ELF-1 (cell line): ENCODE data around the gene ARMC9.
A peak's percentile ranks its signal among the peaks of the same experiment; 100 is the strongest.
"Not testable (repeated sequence)": the region's sequence is repeated elsewhere in the genome, so short reads cannot be mapped to it uniquely, and the experiment has no call there.

ENCODE experiments used
- DNase-seq: peaks from one replicate; pipeline ENCODE4 v3.0.0-alpha.2; 2016; ENCODE audit warnings: low read depth, low spot score

The ARMC9 gene

DNA sequence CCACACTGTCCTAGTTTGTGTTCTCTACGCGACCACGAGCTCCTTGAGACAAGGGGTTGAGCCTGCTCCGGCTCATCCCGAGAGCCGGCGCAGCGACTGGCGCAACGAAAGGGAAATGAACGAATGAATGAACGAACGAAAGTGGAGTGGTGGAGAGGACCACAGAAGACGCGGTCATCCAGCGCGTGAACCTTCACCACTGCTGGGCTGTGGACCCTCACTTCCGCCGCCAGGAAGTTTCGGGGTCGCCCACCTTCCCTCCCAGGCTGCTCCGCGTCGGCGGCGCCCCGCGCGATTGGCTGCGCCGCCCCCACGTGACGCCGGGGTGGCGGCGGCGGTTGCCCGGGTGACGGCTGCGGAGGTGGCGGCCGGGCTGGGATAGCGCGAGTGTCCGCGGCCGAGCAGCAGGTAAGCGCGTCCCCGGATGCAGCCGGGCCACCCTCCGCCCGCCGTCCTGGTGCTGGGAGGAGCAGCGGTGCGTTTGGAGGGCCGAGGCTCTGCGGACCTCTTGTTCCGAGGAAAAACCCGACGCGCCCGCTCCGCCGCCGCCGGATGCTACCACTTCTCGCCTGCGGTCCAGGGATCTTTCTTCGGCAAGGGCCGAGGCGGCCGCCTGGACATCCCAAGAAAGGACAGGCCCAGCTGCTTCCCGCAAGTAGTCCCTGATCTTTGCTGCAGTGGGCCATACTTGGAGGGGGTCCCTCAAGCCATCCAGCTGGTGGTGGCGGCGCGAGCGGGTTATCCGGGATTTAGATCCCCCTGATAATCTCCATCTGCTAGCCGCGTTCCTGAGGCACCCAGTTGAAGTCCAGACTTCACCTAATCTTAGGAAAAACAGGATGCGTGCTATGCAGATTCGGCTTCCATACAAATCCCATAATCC is at the start of gene ARMC9:
Gene ARMC9, plus strand, starts transcription at position 341 of the 883 bp plus-strand sequence. CDS start 7,608 bp downstream, outside the sequence.
- peak; percentile 90 for DNase-seq

GRCh38 chr2:231152800-231153557 is 45.5 kb upstream of the ARMC9 start:
- no peak for DNase-seq

DNA sequence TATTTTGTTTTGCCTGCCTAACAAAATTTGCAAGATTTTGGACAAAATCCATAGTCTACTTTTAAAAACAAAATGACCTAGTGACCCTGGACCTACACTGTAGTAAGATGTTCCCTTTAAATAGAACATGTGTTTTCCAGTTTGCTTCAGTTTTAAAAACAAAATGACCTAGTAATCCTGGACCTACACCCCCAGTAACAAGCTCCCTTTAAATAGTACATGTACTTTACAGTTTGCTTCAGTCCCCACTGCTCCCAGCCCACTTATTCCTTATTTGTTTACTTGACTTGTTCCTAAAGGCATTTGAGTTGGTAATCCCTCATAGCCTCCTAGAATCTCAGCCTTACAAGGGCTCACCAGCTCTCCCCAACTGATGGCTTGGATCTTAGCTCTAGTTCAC is 39.1 kb upstream of the ARMC9 start:
- DNase-seq: no peak

- no peak for DNase-seq
These were observed 37.7 kb upstream of the ARMC9 start for GRCh38 chr2:231160701-231161100.

- DNase-seq: no peak
These were observed 37.1 kb upstream of the ARMC9 start for GRCh38 chr2:231161252-231161839.

- no peak for DNase-seq
These were observed 36.5 kb upstream of the ARMC9 start for GRCh38 chr2:231161877-231162329.

GRCh38 chr2:231163011-231163410 is 35.4 kb upstream of the ARMC9 start:
- no peak for DNase-seq

DNA sequence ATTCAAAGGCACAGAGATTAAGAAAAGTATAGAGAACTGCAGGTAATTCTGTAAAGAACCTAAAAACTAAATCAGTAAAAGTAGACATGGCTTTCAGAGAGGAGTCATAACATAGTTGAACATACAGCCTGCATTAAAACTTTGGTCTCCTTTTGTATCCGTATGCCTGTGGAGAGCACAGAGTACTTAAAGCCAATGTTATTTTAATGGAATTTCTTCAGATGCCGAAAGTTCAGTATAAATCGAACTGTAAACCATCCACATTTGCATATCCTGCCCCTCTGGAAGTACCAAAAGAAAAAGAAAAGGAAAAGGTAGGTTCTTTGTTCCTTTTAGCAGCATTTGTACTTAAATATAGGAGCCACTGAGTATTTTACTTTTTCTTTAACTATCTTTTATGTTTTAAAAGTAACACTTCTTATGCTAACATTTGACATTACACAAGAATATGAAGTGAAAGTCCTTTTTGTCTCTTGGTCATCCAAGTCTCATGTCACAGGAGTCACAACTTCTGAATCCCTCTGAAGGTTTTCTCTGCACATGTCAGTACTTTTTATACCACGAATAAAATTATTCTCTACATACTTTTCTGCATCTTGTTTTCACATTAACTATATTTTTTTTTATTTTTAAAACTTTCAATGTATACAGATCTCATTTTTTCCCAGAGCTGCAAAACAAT is 34.9 kb upstream of the ARMC9 start:
- no peak for DNase-seq

- no peak for DNase-seq
These were observed 30.5 kb upstream of the ARMC9 start for GRCh38 chr2:231167745-231168459.

DNA sequence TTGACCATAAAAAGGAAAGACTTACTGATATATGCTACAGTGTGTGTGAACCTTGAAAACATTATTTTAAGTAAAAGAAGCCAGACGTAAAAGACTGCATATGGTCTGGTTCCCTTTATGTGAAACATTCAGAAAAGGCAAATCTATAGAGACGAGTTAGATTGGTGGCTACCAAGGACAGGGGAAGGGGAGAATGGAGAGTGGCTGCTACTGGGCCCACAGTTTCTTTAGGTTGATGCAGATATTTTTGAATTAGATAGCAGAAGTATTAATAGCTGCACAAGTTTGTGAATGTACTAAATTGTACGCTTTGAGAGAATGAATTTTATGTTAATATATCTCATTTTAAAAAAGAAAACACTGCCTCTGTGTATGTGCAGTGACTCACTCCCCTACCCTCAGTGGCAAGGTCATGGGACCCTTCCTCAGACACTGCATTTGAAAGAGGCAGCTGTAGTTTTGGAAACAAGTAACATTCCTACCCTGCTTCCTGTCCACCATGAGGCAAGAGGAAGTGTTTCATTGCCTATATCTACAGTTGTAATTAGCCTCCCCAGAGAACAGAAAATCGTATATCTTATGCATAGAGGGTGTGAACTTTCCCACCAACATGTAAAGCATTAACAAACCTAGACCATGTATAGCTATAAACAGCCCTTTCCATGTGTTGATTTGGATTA is 29.8 kb upstream of the ARMC9 start:
- DNase-seq: no peak

GRCh38 chr2:231169488-231169887 is 28.9 kb upstream of the ARMC9 start:
- no peak for DNase-seq

GRCh38 chr2:231170055-231170454 is 28.4 kb upstream of the ARMC9 start:
- DNase-seq: no peak

GRCh38 chr2:231172025-231172424 is 26.4 kb upstream of the ARMC9 start:
- no peak for DNase-seq

DNA sequence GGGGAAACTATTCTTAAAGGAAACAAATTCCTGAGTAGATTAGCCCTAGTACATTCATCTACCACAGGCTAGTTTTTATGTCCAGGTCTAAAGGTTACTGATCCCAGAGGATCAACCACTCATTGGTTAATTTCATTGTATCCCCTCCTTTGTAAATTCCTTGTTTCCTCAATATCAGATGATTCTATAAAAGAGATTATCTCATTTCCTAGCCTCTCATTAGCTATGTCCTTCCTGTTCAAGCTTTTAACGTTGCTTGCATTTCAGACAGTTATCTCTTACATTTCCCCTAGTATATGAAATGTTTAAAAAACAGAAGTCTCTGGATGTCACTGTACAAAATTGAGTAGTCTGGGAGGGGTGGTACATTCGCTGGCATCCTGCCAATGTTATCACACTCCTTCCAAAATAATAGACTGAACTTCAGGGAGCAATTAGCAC is 24.2 kb upstream of the ARMC9 start:
- no peak for DNase-seq

- no peak for DNase-seq
These were observed 22.4 kb upstream of the ARMC9 start for GRCh38 chr2:231176066-231176465.

DNA sequence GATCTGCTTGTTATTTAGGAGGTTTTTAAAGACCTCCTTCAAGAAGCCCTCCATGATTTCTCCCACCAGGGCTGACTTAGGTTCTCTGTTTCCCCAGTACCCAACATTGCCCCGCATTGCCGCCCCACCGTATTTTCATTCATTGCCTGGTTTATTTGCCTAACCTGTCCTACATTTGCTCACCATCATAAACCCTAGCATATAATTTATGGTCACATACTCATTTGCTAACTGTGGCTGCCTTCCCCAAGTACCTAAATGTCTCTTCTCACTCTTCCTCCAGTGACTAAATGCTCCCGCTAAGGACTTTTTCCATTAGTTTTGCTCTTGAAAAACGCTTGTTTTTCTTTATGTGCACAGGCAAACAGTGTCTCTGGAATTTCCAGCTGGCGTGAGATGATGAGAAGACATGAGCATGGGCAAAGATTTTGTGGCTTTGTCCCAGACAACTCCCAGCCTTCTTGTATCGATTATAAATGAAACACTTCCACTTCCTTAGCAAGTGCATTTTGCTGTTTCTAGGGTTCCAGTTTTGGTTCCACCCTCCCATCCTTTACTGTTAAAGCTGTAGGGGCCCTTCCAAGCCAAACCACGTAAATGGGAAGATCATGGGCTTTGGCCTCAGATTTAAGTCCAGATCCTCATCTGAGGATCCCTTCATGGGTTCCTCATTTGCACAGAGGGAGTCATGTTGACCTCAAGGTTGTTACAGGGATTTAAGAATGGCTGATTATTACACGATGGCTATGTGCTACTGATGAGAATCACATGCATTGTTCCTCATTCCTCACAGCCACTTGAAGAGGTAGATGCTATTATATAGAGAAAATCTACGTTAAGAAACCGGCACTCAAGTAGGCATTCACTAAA is 21.0 kb upstream of the ARMC9 start:
- no peak for DNase-seq

DNA sequence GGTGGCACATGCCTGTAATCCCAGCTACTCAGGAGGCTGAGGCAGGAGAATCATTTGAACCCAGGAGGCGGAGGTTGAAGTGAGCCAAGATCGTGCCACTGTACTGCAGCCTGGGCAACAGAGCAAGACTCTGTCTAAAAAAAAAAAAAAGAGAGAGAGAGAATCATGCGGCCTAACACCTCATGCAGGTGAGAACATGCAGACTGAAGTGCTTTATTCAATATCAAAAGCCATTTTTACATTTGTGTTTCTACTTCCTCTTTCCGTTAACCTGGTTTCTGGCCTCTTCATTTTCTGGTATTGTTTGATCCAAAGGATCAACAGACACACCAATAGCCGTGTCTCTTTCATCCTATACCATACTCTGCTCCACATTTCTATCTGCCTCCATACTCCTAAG is 19.6 kb upstream of the ARMC9 start:
- DNase-seq: not testable (repeated sequence)

- peak; percentile 50 for DNase-seq
These were observed 16.4 kb upstream of the ARMC9 start for GRCh38 chr2:231181860-231182512.

GRCh38 chr2:231182513-231182899 is 15.9 kb upstream of the ARMC9 start:
- DNase-seq: peak; percentile 34
